Right ventricle myocardium inferior (tissue), 1 donor: Measurements from ENCODE around the gene ZNF337. TPM values are rescaled to one million over a fixed set of nuclear protein-coding genes. Genes with fewer than 3 reads are reported as not detected.
"Not testable (repeated sequence)": the region's sequence is repeated elsewhere in the genome, so short reads cannot be mapped to it uniquely, and the experiment has no call there.

ENCODE experiments used
- ATAC-seq: fragments of 200-7000 bp; cut with Tn5 transposase; one replicate; pipeline ENCODE4 v1.9.1; 2020; ENCODE audit warnings: mild to moderate bottlenecking, moderate library complexity
- DNase-seq: peaks from one replicate; pipeline ENCODE4 v3.0.0; 2021; ENCODE audit errors: missing footprints
- intact Hi-C: fragments of 100-400 bp; cut with DNase I; formaldehyde crosslinking; loops from one replicate; pipeline ENCODE4 v1.11.0; 2022
- total RNA-seq: library from RNA; stranded (reverse); fragmentation: NEBNext Ultra II Directional; extraction: Animal tissue kit (Norgen Biotek cat#: 25700); gene quantifications from one replicate; pipeline ENCODE4 v1.2.1, GENCODE V29; 2021
- donor health status: DM: no; HTN: yes; CAD: no; lungs with severe emphysema.

Gene ZNF337
- total RNA-seq, 1 donor from 2014 or later = 7.0 TPM

GRCh38 chr20:25699914-25700313 lies 3.3 kb upstream of the ZNF337 start:
- DNase-seq (no peak), ATAC-seq (no peak)
- intact Hi-C loops = loop anchor here (5.0 kb wide), 3 partner anchors 52 to 287 kb away; no protein-coding TSS in a partner anchor

- ATAC-seq (no peak), DNase-seq (no peak)
- intact Hi-C loops = loop anchor here (5.0 kb wide), 3 partner anchors 55 to 290 kb away; no protein-coding TSS in a partner anchor
These were observed 436 bp upstream of the ZNF337 start for GRCh38 chr20:25697132-25697446.

- DNase-seq = no peak
- ATAC-seq = peak; percentile 3
- intact Hi-C loops = loop anchor here (5.0 kb wide), 3 partner anchors 57 to 292 kb away; no protein-coding TSS in a partner anchor
These were observed 902 bp downstream of the ZNF337 start for GRCh38 chr20:25695532-25696370.

GRCh38 chr20:25692499-25692898 lies 4.2 kb downstream of the ZNF337 start:
- ATAC-seq = no peak
- no peak for DNase-seq
- intact Hi-C loops = no loop called here

- intact Hi-C loops = no loop called here
- ATAC-seq (no peak), DNase-seq (no peak)
These were observed 6.2 kb downstream of the ZNF337 start for GRCh38 chr20:25690427-25690826.

- DNase-seq = no peak
- peak; percentile 5 for ATAC-seq
- intact Hi-C loops = no loop called here
These were observed 10.3 kb downstream of the ZNF337 start for GRCh38 chr20:25686081-25687067.

GRCh38 chr20:25685276-25686080 lies 11.2 kb downstream of the ZNF337 start:
- DNase-seq (no peak), ATAC-seq (peak; percentile 8)
- intact Hi-C loops = no loop called here

- ATAC-seq, intact Hi-C loops: not testable (repeated sequence)
These were observed 12.8 kb downstream of the ZNF337 start for GRCh38 chr20:25683826-25684225.

GRCh38 chr20:25683050-25683449 lies 13.6 kb downstream of the ZNF337 start:
- DNase-seq (no peak), ATAC-seq (no peak)
- intact Hi-C loops = no loop called here

More at GRCh38 chr20:25683826-25684225, 12.8 kb downstream of the ZNF337 start:
- DNase-seq = not testable (repeated sequence)

- ATAC-seq = no peak
- intact Hi-C loops = no loop called here
- DNase-seq = no peak
These were observed 20.4 kb downstream of the ZNF337 start for GRCh38 chr20:25676164-25676809.

GRCh38 chr20:25675161-25675560 lies 21.5 kb downstream of the ZNF337 start:
- DNase-seq (no peak), ATAC-seq (no peak)
- intact Hi-C loops = no loop called here

GRCh38 chr20:25672659-25673235 lies 23.9 kb downstream of the ZNF337 start:
- intact Hi-C loops = no loop called here
- no peak for ATAC-seq

GRCh38 chr20:25669826-25670422 lies 26.7 kb downstream of the ZNF337 start:
- ATAC-seq (no peak), DNase-seq (no peak)
- intact Hi-C loops = no loop called here

More at GRCh38 chr20:25672659-25673235, 23.9 kb downstream of the ZNF337 start:
- DNase-seq = no peak

- ATAC-seq = no peak
- no peak for DNase-seq
- intact Hi-C loops = no loop called here
These were observed 28.2 kb downstream of the ZNF337 start for GRCh38 chr20:25668446-25668845.

- DNase-seq = no peak
- ATAC-seq = no peak
- intact Hi-C loops = no loop called here
These were observed 36.7 kb downstream of the ZNF337 start for GRCh38 chr20:25659999-25660398.

GRCh38 chr20:25654487-25654886 lies 42.2 kb downstream of the ZNF337 start:
- ATAC-seq (no peak), DNase-seq (no peak)
- intact Hi-C loops = no loop called here

GRCh38 chr20:25652866-25653265 lies 43.8 kb downstream of the ZNF337 start:
- ATAC-seq, DNase-seq, intact Hi-C loops: not testable (repeated sequence)
